NCI-H1694 (cell line): ENCODE measurements around the gene ZNHIT2.

ENCODE experiments used
- DNase-seq: peaks from one replicate; lab custom pipeline; 2025; lab: John Stamatoyannopoulos, UW

The ZNHIT2 gene

GRCh38 chr11:65103476-65103875 lies 14.0 kb downstream of the ZNHIT2 start:
- no peak for DNase-seq

GRCh38 chr11:65102142-65103095 lies 15.1 kb downstream of the ZNHIT2 start:
- no peak for DNase-seq

- DNase-seq, result no peak
These were observed 16.7 kb downstream of the ZNHIT2 start for GRCh38 chr11:65100674-65101350.

- no peak for DNase-seq
These were observed 20.6 kb downstream of the ZNHIT2 start for GRCh38 chr11:65096926-65097325.

- peak; percentile 65 for DNase-seq
These were observed 21.3 kb downstream of the ZNHIT2 start, which contains the start of gene VPS51 for GRCh38 chr11:65095974-65096806. Gene VPS51 (plus strand): TSS chr11:65096214. CDS start chr11:65096251, 37 bp downstream.

- DNase-seq, result no peak
These were observed 22.1 kb downstream of the ZNHIT2 start for GRCh38 chr11:65095427-65095826.

- DNase-seq, result no peak
These were observed 26.9 kb downstream of the ZNHIT2 start for GRCh38 chr11:65090628-65091027.

GRCh38 chr11:65089621-65090020 lies 27.9 kb downstream of the ZNHIT2 start:
- no peak for DNase-seq

- DNase-seq, result no peak
These were observed 29.7 kb downstream of the ZNHIT2 start for GRCh38 chr11:65087827-65088226.

GRCh38 chr11:65087216-65087615 lies 30.3 kb downstream of the ZNHIT2 start:
- DNase-seq, result no peak

GRCh38 chr11:65086809-65087208 lies 30.7 kb downstream of the ZNHIT2 start:
- DNase-seq, result no peak

GRCh38 chr11:65085446-65085845 lies 32.1 kb downstream of the ZNHIT2 start:
- DNase-seq, result no peak

GRCh38 chr11:65084598-65085375 lies 32.7 kb downstream of the ZNHIT2 start:
- DNase-seq, result no peak

- DNase-seq, result peak; percentile 91
These were observed 33.5 kb downstream of the ZNHIT2 start, which contains the start of the genes CDCA5 and ZFPL1 for GRCh38 chr11:65083834-65084597. Gene CDCA5 (minus strand): TSS chr11:65084040. CDS start chr11:65083978, 62 bp downstream. Gene ZFPL1 (plus strand): TSS chr11:65084222. CDS start chr11:65084699, 477 bp downstream.

GRCh38 chr11:65083134-65083833 lies 34.2 kb downstream of the ZNHIT2 start:
- DNase-seq, result no peak

- DNase-seq, result no peak
These were observed 38.6 kb downstream of the ZNHIT2 start for GRCh38 chr11:65078786-65079342.

GRCh38 chr11:65078151-65078550 lies 39.4 kb downstream of the ZNHIT2 start:
- peak; percentile 46 for DNase-seq

GRCh38 chr11:65077451-65077850 lies 40.0 kb downstream of the ZNHIT2 start:
- no peak for DNase-seq

GRCh38 chr11:65072631-65072966 lies 44.9 kb downstream of the ZNHIT2 start:
- DNase-seq, result no peak
